Measurements from ENCODE around the gene MBOAT2.
"Not testable (repeated sequence)": the region's sequence is repeated elsewhere in the genome, so short reads cannot be mapped to it uniquely, and the experiment has no call there.

DNA sequence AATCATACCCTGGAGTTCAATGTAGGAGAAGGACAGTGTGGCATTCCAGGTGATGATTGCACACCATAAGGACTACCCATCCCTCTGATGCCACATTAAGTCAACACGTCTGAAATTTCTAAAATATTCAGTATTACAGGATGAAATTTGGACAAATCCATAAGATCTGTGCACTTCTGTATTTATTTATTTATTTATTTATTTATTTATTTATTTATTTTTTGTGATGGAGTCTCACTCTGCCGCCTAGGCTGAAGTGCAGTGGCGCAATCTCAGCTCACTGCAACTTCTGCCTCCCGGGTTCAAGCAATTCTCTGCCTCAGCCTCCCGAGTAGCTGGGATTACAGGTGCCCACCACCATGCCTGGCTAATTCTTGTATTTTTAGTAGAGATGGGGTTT lies 48.0 kb upstream of the MBOAT2 start:
- TF ChIP-seq, protein P1, sequence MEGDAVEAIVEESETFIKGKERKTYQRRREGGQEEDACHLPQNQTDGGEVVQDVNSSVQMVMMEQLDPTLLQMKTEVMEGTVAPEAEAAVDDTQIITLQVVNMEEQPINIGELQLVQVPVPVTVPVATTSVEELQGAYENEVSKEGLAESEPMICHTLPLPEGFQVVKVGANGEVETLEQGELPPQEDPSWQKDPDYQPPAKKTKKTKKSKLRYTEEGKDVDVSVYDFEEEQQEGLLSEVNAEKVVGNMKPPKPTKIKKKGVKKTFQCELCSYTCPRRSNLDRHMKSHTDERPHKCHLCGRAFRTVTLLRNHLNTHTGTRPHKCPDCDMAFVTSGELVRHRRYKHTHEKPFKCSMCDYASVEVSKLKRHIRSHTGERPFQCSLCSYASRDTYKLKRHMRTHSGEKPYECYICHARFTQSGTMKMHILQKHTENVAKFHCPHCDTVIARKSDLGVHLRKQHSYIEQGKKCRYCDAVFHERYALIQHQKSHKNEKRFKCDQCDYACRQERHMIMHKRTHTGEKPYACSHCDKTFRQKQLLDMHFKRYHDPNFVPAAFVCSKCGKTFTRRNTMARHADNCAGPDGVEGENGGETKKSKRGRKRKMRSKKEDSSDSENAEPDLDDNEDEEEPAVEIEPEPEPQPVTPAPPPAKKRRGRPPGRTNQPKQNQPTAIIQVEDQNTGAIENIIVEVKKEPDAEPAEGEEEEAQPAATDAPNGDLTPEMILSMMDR (IDR thresholded peaks at IDR 0.05; ENCODE audit: insufficient read depth, low read length, poor library complexity, severe bottlenecking), result not testable (repeated sequence)
- TF ChIP-seq EZH2phosphoT487 (conservative IDR thresholded peaks at IDR 0.05; ENCODE audit: low read length), result not testable (repeated sequence)

All from SU-DHL-6 (cell line).